ENCODE measurements around the gene C20orf173.
"Not testable (repeated sequence)": the region's sequence is repeated elsewhere in the genome, so short reads cannot be mapped to it uniquely, and the experiment has no call there.

- not testable (repeated sequence) for TF ChIP-seq CTCF (conservative IDR thresholded peaks at IDR 0.05 in 1 of 2, IDR thresholded peaks at IDR 0.05 in 1 of 2; ENCODE audit: low read depth in 1 of 2, low read length in 2 of 2); EZH2 (IDR thresholded peaks at IDR 0.05; ENCODE audit: low read length, missing control alignments)
Measured at GRCh38 chr20:35517767-35518166, 11.7 kb downstream of the C20orf173 start.

Data from fibroblast of lung (primary cell).